ENCODE measurements around the gene P3R3URF. TPM values are rescaled to one million over a fixed set of nuclear protein-coding genes. Genes with fewer than 3 reads are reported as not detected.
A peak's percentile ranks its signal among the peaks of the same experiment; 100 is the strongest.

Gene P3R3URF
- total and polyA plus RNA-seq, 9 of the 15 experiments (the other 6 are each of a cell fraction or from before 2014, with no cell fraction given), result not detected

GRCh38 chr1:46132529-46133180, 43.6 kb downstream of the P3R3URF start, which contains the start of gene PIK3R3 (continued):
- peak; percentile 100 for TF ChIP-seq PRDM10 (IDR thresholded peaks at IDR 0.05; ENCODE audit: partially characterized antibody)
- no peak for TF ChIP-seq PHTF2 (CRISPR knock-in tag; IDR thresholded peaks at IDR 0.05)
- peak; percentile 76; the same call in 1 of the 2 replicates for TF ChIP-seq MAFF (IDR thresholded peaks at IDR 0.05; ENCODE audit: low read length)
- TF ChIP-seq MBD1 (CRISPR knock-in tag; IDR thresholded peaks at IDR 0.05), result no peak
- TF ChIP-seq ID3 (CRISPR knock-in tag; IDR thresholded peaks at IDR 0.05), result no peak
- TF ChIP-seq ID3 (tag; IDR thresholded peaks at IDR 0.05), result peak; percentile 90; the same call in 1 of the 2 replicates
- TF ChIP-seq TEAD4 (IDR thresholded peaks at IDR 0.05; ENCODE audit: low read length), result peak; percentile 74
- peak; percentile 76; the same call in 1 of the 2 replicates for TF ChIP-seq TEAD4 (CRISPR knock-in tag; IDR thresholded peaks at IDR 0.05; ENCODE audit: borderline replicate concordance)
- TF ChIP-seq BCOR (IDR thresholded peaks at IDR 0.05), result peak; percentile 91
- TF ChIP-seq ZBTB12 (CRISPR knock-in tag; IDR thresholded peaks at IDR 0.05), result peak; percentile 13; the same call in 1 of the 2 replicates
- TF ChIP-seq MTA3 (IDR thresholded peaks at IDR 0.05; ENCODE audit: borderline replicate concordance), result peak; percentile 95; the same call in 1 of the 2 replicates
- TF ChIP-seq ZNF232 (CRISPR knock-in tag; IDR thresholded peaks at IDR 0.05), result peak; percentile 97
- TF ChIP-seq ZNF609 (CRISPR knock-in tag; IDR thresholded peaks at IDR 0.05; ENCODE audit: borderline replicate concordance), result peak; percentile 87; the same call in 1 of the 2 replicates
- no peak for TF ChIP-seq ZSCAN29 (IDR thresholded peaks at IDR 0.05)
- TF ChIP-seq CCNT2 (IDR thresholded peaks at IDR 0.05; ENCODE audit: borderline replicate concordance, extremely low read depth, insufficient read length, low read depth, low read length), result peak; percentile 54
